Testis (tissue), 3 donors: ENCODE measurements around the gene ARHGAP9. TPM values are rescaled to one million over a fixed set of nuclear protein-coding genes. Genes with fewer than 3 reads are reported as not detected.
A peak's percentile ranks its signal among the peaks of the same experiment; 100 is the strongest.

ENCODE experiments used
- DNase-seq: peaks from one replicate; pipeline ENCODE4 v3.0.0-alpha.2; 2019
- H3K27ac ChIP-seq, 2 donors: fragments of 200-600 bp; sonication (generic); one replicate each; pipeline ENCODE4 v1.5.1; 2019
- H3K27me3 ChIP-seq: fragments of 200-600 bp; sonication (generic); one replicate; pipeline ENCODE4 v1.5.1; 2019
- H3K36me3 ChIP-seq: fragments of 200-600 bp; sonication (generic); one replicate; pipeline ENCODE4 v1.5.1; 2017; ENCODE audit warnings: low read depth; ENCODE audit errors: missing control alignments
- H3K4me1 ChIP-seq: fragments of 200-600 bp; sonication (generic); one replicate; pipeline ENCODE4 v1.5.1; 2019
- H3K4me3 ChIP-seq, 2 donors: fragments of 200-600 bp; sonication (generic); one replicate each; pipeline ENCODE4 v1.5.1; 2017 to 2019
- H3K9me3 ChIP-seq: fragments of 200-600 bp; sonication (generic); one replicate; pipeline ENCODE4 v1.5.1; 2017
- POLR2A ChIP-seq: fragments of 450-650 bp; IDR thresholded peaks from one replicate; pipeline ENCODE4 v1.6.1; 2017; ENCODE audit warnings: antibody characterized with exemption, mild to moderate bottlenecking, moderate library complexity
- WGBS, 2 donors: methylation state at CpG; one replicate each; pipeline ENCODE4 v1.1.5; 2018; 5-methylcytosine and 5-hydroxymethylcytosine counted together
- intact Hi-C: fragments of 100-400 bp; cut with DNase I; formaldehyde crosslinking; loops from one replicate; pipeline ENCODE4 v1.15.1; 2023; ENCODE audit warnings: low total_unique reads
- polyA plus RNA-seq: library from polyadenylated mRNA; stranded (reverse); fragments of 350-450 nt; fragmentation: Illumina TruSeq; extraction: RNeasy Lipid Tissue Mini Kit (QIAGEN cat#74804); gene quantifications from one replicate; pipeline ENCODE4 v1.2.3, GENCODE V29; 2014; ENCODE audit warnings: low read depth, low replicate concordance; ENCODE audit not compliant: insufficient read depth
- total RNA-seq, 2 donors: library from RNA; depleted of rRNA; stranded (reverse); fragments of >200 nt; gene quantifications; one replicate each; pipeline ENCODE4 v1.2.3, GENCODE V29; 2016
- TF ChIP-seq, protein P1 (sequence below), 3 experiments: fragments of 450-650 bp in 2 of 3; fragments of 200-600 bp in 1 of 3; sonication (generic) in 1 of 3; IDR thresholded peaks; one replicate each; pipeline ENCODE4 v1.5.1; 2016 to 2019; ENCODE audit warnings: antibody characterized with exemption in 3 of 3, mild to moderate bottlenecking in 2 of 3, moderate library complexity in 1 of 3

ARHGAP9 gene
- total and polyA plus RNA-seq, 3 donors from 2014 or later, result 24.8 to 111 (median 29.2) TPM

DNA sequence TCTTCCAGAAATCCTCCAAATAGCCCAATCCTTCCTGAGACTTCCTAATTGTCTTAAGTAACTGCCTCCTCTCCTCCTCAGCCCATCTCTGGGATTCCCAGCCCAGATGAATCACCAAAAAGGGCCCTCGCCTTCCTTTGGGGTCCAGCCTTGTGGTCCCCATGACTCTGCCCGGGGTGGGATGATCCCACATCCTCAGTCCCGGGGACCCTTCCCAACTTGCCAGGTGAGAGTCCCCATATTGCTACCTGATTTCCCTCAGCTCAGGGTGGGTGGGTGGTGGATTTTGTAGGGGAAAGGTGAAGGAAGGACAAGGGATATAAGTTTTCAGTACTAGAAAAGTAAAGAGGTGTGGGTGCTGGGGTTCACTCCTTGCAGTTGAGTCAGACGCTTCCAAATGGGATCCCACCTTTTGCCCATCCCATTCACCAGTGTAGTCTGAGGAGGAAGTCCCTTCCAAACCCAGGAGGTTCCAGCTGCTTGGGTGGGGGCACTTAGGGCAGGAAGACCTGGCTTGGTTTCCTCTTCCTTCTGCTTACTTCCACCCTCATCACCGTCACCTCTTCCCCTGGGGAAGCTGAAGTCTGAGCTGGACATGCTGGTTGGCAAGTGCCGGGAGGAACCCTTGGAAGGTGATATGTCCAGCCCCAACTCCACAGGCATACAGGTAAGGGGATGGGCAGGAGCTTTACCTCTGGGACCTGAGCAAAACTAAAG, 14.5 kb downstream of the ARHGAP9 start:
- H3K27ac ChIP-seq, result no peak overlapping the region
- TF ChIP-seq, protein P1, sequence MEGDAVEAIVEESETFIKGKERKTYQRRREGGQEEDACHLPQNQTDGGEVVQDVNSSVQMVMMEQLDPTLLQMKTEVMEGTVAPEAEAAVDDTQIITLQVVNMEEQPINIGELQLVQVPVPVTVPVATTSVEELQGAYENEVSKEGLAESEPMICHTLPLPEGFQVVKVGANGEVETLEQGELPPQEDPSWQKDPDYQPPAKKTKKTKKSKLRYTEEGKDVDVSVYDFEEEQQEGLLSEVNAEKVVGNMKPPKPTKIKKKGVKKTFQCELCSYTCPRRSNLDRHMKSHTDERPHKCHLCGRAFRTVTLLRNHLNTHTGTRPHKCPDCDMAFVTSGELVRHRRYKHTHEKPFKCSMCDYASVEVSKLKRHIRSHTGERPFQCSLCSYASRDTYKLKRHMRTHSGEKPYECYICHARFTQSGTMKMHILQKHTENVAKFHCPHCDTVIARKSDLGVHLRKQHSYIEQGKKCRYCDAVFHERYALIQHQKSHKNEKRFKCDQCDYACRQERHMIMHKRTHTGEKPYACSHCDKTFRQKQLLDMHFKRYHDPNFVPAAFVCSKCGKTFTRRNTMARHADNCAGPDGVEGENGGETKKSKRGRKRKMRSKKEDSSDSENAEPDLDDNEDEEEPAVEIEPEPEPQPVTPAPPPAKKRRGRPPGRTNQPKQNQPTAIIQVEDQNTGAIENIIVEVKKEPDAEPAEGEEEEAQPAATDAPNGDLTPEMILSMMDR (IDR thresholded peaks at IDR 0.05), result no peak
- TF ChIP-seq POLR2A, result no peak
- no peaks in the 10 kb centered on the region for H3K9me3 ChIP-seq
- intact Hi-C loops, result no loop called here
- H3K27me3 ChIP-seq, result no peaks in the 10 kb centered on the region
- DNase-seq, result no peak
- no peak overlapping the region for H3K4me3 ChIP-seq
- H3K4me1 ChIP-seq, result peaks cover 15% of the 10 kb centered on the region
- H3K36me3 ChIP-seq, result no peaks in the 10 kb centered on the region
- 83 to 92% methylated on average over 6 of the region's 6 CpGs for WGBS, 2 donors

DNA sequence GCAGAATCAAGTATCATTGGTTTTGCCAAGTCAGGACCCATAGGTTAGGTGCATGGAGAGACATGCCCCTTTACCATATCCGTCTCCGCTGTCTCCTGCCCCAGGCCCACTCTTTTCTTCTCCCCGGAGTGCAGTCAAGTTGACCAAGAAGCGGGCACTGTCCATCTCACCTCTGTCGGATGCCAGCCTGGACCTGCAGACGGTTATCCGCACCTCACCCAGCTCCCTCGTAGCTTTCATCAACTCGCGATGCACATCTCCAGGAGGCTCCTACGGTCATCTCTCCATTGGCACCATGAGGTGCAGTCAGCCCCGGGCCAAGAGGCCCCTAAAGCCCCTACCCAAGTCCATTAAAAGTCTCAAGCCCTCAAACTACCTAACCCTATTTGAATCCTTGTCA, 15.1 kb downstream of the ARHGAP9 start:
- Histone ChIP-seq H3K4me1 (peaks cover 19% of the 10 kb centered on the region), H3K9me3 (no peaks in the 10 kb centered on the region), H3K36me3 (no peaks in the 10 kb centered on the region), H3K27ac (no peak overlapping the region), H3K27me3 (no peaks in the 10 kb centered on the region), H3K4me3 (no peak overlapping the region)
- TF ChIP-seq POLR2A, result no peak
- TF ChIP-seq, protein P1 (IDR thresholded peaks at IDR 0.05), result no peak
- WGBS, 2 donors, result 93% methylated on average over 12 of the region's 12 CpGs
- no peak for DNase-seq
- intact Hi-C loops, result no loop called here

DNA sequence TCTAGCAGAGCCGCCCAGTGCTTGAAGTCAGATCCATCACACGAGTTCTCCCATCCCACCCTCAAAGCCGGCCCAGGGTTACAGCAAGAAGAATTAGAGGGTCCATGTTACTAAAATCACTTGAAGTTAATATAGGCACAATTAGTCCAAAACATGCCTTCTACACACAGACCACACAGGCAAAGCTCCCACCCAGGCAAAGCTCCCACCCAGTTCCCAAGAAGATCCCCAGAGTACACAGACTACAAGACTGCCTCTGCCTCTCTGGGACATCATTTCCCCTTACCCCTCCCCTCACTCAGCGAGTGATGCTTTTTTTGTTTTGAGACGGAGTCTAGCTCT, 16.8 kb downstream of the ARHGAP9 start:
- Histone ChIP-seq H3K36me3 (no peaks in the 10 kb centered on the region), H3K27me3 (no peaks in the 10 kb centered on the region), H3K27ac (peak overlapping the region in 1 of 2 donors; percentile 51), H3K4me3 (no peak overlapping the region), H3K4me1 (peaks cover 23% of the 10 kb centered on the region), H3K9me3 (no peaks in the 10 kb centered on the region)
- intact Hi-C loops, result no loop called here
- no peak for DNase-seq
- no peak for TF ChIP-seq POLR2A
- TF ChIP-seq, protein P1 (IDR thresholded peaks at IDR 0.05), result no peak
- WGBS, 2 donors, result 20 to 29% methylated on average over 5 of the region's 5 CpGs

DNA sequence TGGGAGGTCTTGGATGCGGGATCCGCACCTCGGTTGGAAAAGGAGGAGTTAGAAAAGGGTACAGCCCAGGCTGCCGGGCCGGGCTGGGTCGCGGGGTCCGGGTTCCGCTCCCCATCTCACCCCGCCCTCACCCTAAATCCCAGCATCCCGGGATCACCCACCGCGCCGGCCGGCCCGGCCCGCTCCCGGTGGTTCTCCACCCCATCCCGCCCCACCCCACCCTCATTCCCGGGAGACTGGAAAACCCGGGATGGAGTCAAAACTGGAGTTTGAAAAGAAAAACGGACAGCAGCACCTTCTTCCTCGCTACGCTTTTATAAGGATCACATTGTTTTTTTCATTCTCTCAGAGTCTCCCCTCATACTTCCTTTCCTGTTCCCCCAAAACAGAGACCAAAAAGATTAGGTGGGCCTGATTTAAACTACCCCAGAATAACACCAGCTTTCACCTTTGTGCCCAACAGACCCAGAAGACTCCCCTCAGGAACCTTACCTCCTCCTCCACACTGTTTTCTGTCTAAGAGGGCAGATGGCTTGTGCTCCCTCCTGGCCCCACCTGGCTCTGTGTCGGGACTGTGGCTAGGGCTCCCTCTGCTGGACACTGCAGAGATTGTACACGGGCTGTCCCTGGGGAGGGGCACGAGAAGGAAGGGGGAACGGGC, 17.3 kb downstream of the ARHGAP9 start:
- H3K4me3 ChIP-seq, result peak overlapping the region; percentile 64 to 68
- H3K27me3 ChIP-seq, result no peaks in the 10 kb centered on the region
- 0% methylated on average over 16 to 27 of the region's 28 CpGs for WGBS, 2 donors
- DNase-seq, result peak; percentile 92
- H3K4me1 ChIP-seq, result peaks cover 23% of the 10 kb centered on the region
- H3K27ac ChIP-seq, result peak overlapping the region; percentile 51 to 90
- no peaks in the 10 kb centered on the region for H3K9me3 ChIP-seq
- H3K36me3 ChIP-seq, result no peaks in the 10 kb centered on the region
- intact Hi-C loops, result no loop called here
- TF ChIP-seq POLR2A, result no peak
- TF ChIP-seq, protein P1 (IDR thresholded peaks at IDR 0.05), result peak; percentile 91 to 97 (median 96)

DNA sequence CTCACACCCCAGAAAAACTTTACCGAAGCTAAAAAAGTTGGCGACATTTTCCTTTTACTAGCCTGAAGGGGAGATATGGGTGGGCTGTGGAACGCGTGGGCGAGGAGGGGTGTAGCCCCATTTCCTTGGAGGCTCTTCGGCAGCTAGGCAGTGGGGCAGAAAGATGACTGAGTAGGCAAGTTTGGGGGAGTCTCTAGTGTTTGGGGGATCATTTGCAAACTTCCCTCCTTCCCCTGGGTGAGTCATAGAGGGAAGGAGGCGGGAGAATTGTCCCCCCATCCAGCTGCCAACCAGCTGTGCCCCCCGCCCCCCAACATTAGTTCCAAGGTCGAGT, 17.8 kb downstream of the ARHGAP9 start:
- TF ChIP-seq, protein P1 (IDR thresholded peaks at IDR 0.05), result no peak
- TF ChIP-seq POLR2A, result no peak
- intact Hi-C loops, result no loop called here
- Histone ChIP-seq H3K4me1 (peaks cover 23% of the 10 kb centered on the region), H3K27ac (peak overlapping the region; percentile 51 to 90), H3K9me3 (no peaks in the 10 kb centered on the region), H3K36me3 (no peaks in the 10 kb centered on the region), H3K27me3 (no peaks in the 10 kb centered on the region), H3K4me3 (peak overlapping the region; percentile 64 to 68)
- no peak for DNase-seq
- WGBS, 2 donors, result 0 to 1% methylated on average over 8 to 9 of the region's 9 CpGs
